Immature natural killer cell (primary cell): ENCODE results near the gene PCNP. TPM values are rescaled to one million over a fixed set of nuclear protein-coding genes. Genes with fewer than 3 reads are reported as not detected.

Source experiments
- DNase-seq, 3 donors: peaks; one replicate each; pipeline ENCODE4 v3.0.0; 2022; ENCODE audit warnings: mixed read lengths in 1 of 3
- H3K27ac Mint-ChIP-seq, 6 donors: one replicate each; pipeline ENCODE4 v1.8.0; 2020; ENCODE audit warnings: mixed read lengths in 6 of 6, mild to moderate bottlenecking in 5 of 6, inconsistent platforms in 4 of 6, moderate library complexity in 3 of 6
- H3K27me3 Mint-ChIP-seq, 3 donors: one replicate each; pipeline ENCODE4 v1.8.0; 2020 to 2021; ENCODE audit warnings: low read depth in 3 of 3, mild to moderate bottlenecking in 3 of 3, mixed read lengths in 3 of 3, moderate library complexity in 3 of 3, inconsistent platforms in 1 of 3
- H3K36me3 Mint-ChIP-seq, 3 donors: one replicate each; pipeline ENCODE4 v1.8.0; 2020; ENCODE audit warnings: mixed read lengths in 3 of 3, inconsistent platforms in 2 of 3, mild to moderate bottlenecking in 2 of 3
- H3K4me1 Mint-ChIP-seq, 2 donors: one replicate each; pipeline ENCODE4 v1.8.0; 2020; ENCODE audit warnings: inconsistent platforms in 2 of 2, mild to moderate bottlenecking in 2 of 2, mixed read lengths in 2 of 2, moderate library complexity in 1 of 2
- H3K4me3 Mint-ChIP-seq, 5 donors: one replicate each; pipeline ENCODE4 v1.8.0; 2020; ENCODE audit warnings: mild to moderate bottlenecking in 5 of 5, mixed read lengths in 5 of 5, inconsistent platforms in 3 of 5, moderate library complexity in 3 of 5
- H3K9me3 Mint-ChIP-seq, 6 donors: one replicate each; pipeline ENCODE4 v1.8.0; 2020; ENCODE audit warnings: mild to moderate bottlenecking in 6 of 6, mixed read lengths in 6 of 6, inconsistent platforms in 4 of 6, moderate library complexity in 3 of 6
- polyA plus RNA-seq, 3 donors: library from polyadenylated mRNA; unstranded; fragments of 300-500 nt; fragmentation: Illumina TruSeq; gene quantifications; one replicate each; pipeline ENCODE4 v1.2.3, GENCODE V29; 2021

Gene PCNP
- polyA plus RNA-seq, 3 donors from 2014 or later, result 113 to 167 (median 123) TPM

GRCh38 chr3:101642441-101642840 lies 68.5 kb downstream of the PCNP start:
- H3K4me3 Mint-ChIP-seq, result no peak overlapping the region
- no peak for DNase-seq
- peaks cover 3 to 4% (median 3%) of the 10 kb centered on the region in 3 donors for H3K36me3 Mint-ChIP-seq
- no peaks in the 10 kb centered on the region for H3K9me3 Mint-ChIP-seq
- peak overlapping the region in 2 of 6 donors; percentile 29 to 82 for H3K27ac Mint-ChIP-seq
- H3K4me1 Mint-ChIP-seq, result peaks cover 29 to 41% of the 10 kb centered on the region in 2 donors
- H3K27me3 Mint-ChIP-seq, result peaks cover 0 to 2% (median 1%) of the 10 kb centered on the region in 3 donors

GRCh38 chr3:101643009-101643844 lies 69.2 kb downstream of the PCNP start:
- DNase-seq, result no peak
- Mint-ChIP-seq H3K4me1 (peaks cover 29 to 41% of the 10 kb centered on the region in 2 donors), H3K4me3 (peak overlapping the region; percentile 3 to 78 (median 63)), H3K27me3 (peaks cover 0 to 3% (median 2%) of the 10 kb centered on the region in 3 donors), H3K27ac (peak overlapping the region; percentile 81 to 91 (median 90)), H3K36me3 (peaks cover 3 to 4% (median 3%) of the 10 kb centered on the region in 3 donors), H3K9me3 (no peaks in the 10 kb centered on the region)

Other genes starting within 250 kb of the PCNP start
- gene SENP7, start 61.0 kb upstream of the PCNP start, polyA plus RNA-seq, result 1 to 10 TPM; 5.6 to 8.1 (median 6.7) TPM
- 10 to 100 TPM; 27.5 to 33.6 (median 28.8) TPM for gene TRMT10C, start 12.3 kb upstream of the PCNP start, polyA plus RNA-seq
- 10 to 100 TPM in 2 of 3 donors, 1 to 10 TPM in 1; 6.4 to 19.2 (median 12.5) TPM for gene ZBTB11, start 103.0 kb downstream of the PCNP start, polyA plus RNA-seq
- 1,000 to 10,000 TPM in 1 of 3 donors, 100 to 1,000 TPM in 2; 373 to 1,048 (median 579) TPM for gene RPL24, start 112.5 kb downstream of the PCNP start, polyA plus RNA-seq
- gene CEP97, start 150.4 kb downstream of the PCNP start, polyA plus RNA-seq, result 1 to 10 TPM; 2.6 to 3.2 (median 2.6) TPM
- 10 to 100 TPM; 11.8 to 34.1 (median 28.6) TPM for gene NXPE3, start 205.0 kb downstream of the PCNP start, polyA plus RNA-seq